ENCODE results near the gene RAB36. TPM values are rescaled to one million over a fixed set of nuclear protein-coding genes. Genes with fewer than 3 reads are reported as not detected.

Gene RAB36
- total and polyA plus RNA-seq, 4 donors: 1.0 to 3.2 (median 2.0) TPM

DNA sequence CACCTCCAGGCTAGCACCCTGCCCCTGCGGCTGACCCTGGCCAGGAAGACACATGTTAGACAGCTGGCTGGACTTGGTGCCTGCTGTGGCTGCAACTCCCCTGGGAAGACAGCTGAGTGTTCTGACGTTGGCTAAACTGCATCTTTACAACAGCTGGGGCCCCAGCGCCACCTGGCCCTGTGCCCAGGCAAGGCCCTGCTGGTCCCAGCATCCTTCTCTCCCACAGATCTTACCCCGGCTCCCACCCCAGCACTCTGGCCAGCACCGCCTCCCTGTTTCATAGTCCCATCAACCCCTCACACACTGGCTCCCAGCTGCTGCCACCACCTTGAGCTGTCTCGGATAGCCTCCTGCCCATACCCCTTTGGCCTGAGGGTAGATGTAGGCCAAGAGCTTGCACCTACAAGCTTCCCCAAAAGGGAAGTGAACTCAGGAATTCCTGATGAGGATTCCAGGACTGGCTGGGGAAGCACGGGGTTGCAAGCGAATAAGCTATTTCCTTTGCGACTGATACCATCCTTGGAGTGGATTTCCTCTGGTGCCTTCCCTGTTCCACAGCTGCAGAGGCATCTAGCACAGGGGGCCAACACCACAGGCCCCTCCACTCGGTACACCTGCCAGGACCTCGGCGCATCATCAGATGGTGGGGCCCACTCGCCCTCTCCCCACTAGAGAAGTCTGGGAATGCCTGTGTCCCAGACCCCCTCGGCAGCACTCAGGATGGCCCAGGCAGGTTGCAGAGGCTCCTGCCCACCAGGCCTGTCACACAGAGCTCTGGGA lies 32.0 kb upstream of the RAB36 start:
- Histone ChIP-seq H3K4me3 (ENCODE audit: low read length in 2 of 2) (no peak overlapping the region), H3K36me3 (ENCODE audit: control insufficient read depth in 1 of 2, insufficient read depth in 2 of 2, low read length in 1 of 2) (no peaks in the 10 kb centered on the region), H3K27ac (ENCODE audit: low read depth in 1 of 2, low read length in 2 of 2) (no peak overlapping the region), H3K9me3 (ENCODE audit: control insufficient read depth, low read length) (no peaks in the 10 kb centered on the region), H3K27me3 (ENCODE audit: control insufficient read depth in 1 of 2, insufficient read depth in 2 of 2, low read length in 1 of 2) (no peaks in the 10 kb centered on the region), H3K4me1 (ENCODE audit: control insufficient read depth in 1 of 2, insufficient read depth in 2 of 2, low read length in 2 of 2) (no peaks in the 10 kb centered on the region)
- WGBS, 2 donors: 77 to 79% methylated on average over 14 of the region's 14 CpGs
- intact Hi-C loops (cut with DNase I): no loop called here
- DNase-seq (no peak), ATAC-seq (ENCODE audit: low FRiP score) (no peak)

DNA sequence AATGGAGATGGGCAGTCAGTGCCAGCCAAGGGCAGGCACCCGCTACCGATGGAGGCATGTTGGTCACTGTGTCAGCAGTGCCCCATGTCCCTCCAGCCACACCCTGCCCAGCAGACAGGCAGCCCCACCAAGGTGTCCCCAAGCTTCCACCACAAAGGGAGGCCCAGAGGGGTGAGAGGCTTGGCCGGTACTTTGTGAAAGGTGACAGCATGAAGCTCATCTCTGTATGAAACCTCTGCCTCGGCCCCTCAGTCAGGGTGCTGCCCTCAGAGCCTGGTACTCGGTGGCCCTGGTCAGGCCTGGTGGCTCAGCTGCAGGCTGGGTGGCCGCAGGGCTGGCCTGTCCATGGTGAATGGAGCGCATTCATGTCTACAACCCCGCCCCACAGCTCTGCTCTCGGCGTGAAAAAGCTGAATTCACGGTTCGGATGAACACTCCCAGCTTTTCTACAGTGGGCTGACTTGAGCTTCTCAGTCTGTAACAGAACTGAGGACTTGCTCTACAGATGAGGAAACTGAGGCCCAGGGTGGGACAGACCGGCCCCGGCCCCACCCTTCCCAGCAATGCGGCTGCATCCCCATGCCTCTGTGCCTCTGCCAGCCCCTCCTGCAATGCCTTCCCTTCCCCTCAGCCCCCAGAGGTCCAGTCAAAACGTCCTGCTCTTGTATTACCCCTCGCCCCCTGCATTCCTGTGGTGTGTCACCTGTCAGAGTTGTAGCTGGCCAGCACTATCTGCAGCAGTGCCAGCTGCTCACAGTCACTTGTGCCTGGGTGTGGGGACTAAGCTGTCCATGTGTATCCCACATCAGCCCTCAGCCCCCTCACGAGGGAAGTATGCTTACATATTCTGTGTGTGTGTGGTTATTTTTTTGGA lies 31.2 kb upstream of the RAB36 start:
- DNase-seq: no peak
- no peak for ATAC-seq (ENCODE audit: low FRiP score)
- no peaks in the 10 kb centered on the region for H3K36me3 ChIP-seq (ENCODE audit: control insufficient read depth in 1 of 2, insufficient read depth in 2 of 2, low read length in 1 of 2)
- H3K9me3 ChIP-seq (ENCODE audit: control insufficient read depth, low read length): no peaks in the 10 kb centered on the region
- no peaks in the 10 kb centered on the region for H3K4me1 ChIP-seq (ENCODE audit: control insufficient read depth in 1 of 2, insufficient read depth in 2 of 2, low read length in 2 of 2)
- H3K27me3 ChIP-seq (ENCODE audit: control insufficient read depth in 1 of 2, insufficient read depth in 2 of 2, low read length in 1 of 2): no peaks in the 10 kb centered on the region
- intact Hi-C loops (cut with DNase I): no loop called here
- WGBS, 2 donors: 90% methylated on average over 18 of the region's 18 CpGs
- H3K27ac ChIP-seq (ENCODE audit: low read depth in 1 of 2, low read length in 2 of 2): no peak overlapping the region
- no peak overlapping the region for H3K4me3 ChIP-seq (ENCODE audit: low read length in 2 of 2)

DNA sequence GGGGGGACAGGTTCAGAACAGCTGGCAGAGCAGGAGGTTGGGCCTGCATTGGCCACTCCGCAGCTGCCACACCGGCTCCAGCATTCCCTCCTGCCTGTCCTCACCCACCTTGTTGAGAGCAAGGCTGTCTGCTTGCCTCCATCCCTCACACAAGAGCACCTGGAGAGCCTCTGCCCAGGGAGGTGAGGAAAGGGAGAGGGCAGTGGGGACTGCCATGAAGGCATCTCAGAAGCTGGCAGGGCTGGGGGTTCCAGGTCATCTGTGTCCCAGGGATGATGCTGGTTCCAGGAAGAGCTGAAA lies 30.6 kb upstream of the RAB36 start:
- H3K4me3 ChIP-seq (ENCODE audit: low read length in 2 of 2): no peak overlapping the region
- DNase-seq (no peak), ATAC-seq (ENCODE audit: low FRiP score) (no peak)
- H3K27ac ChIP-seq (ENCODE audit: low read depth in 1 of 2, low read length in 2 of 2): no peak overlapping the region
- H3K9me3 ChIP-seq (ENCODE audit: control insufficient read depth, low read length): no peaks in the 10 kb centered on the region
- 96 to 100% methylated on average over 2 of the region's 2 CpGs for WGBS, 2 donors
- H3K36me3 ChIP-seq (ENCODE audit: control insufficient read depth in 1 of 2, insufficient read depth in 2 of 2, low read length in 1 of 2): no peaks in the 10 kb centered on the region
- intact Hi-C loops (cut with DNase I): no loop called here
- H3K27me3 ChIP-seq (ENCODE audit: control insufficient read depth in 1 of 2, insufficient read depth in 2 of 2, low read length in 1 of 2): no peaks in the 10 kb centered on the region
- H3K4me1 ChIP-seq (ENCODE audit: control insufficient read depth in 1 of 2, insufficient read depth in 2 of 2, low read length in 2 of 2): no peaks in the 10 kb centered on the region

DNA sequence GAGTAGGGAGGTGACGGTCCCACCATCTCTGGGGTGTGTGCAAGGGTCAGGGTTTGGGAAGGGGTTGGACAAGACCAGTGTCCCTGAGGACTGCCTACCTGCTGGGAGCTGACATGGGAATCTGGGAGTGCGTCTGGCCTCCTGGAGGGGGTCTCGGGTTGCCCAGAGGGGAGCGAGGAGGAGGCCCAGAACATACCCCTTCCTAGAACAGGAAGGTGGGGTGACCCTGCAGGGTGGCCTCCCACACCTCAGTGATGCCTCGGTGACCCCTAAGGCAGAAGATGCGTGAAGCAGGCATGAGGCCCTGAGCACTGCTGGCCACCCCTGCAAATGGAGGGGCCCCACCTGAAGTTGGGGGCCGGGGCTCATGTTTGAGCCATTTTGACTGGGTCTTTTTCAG lies 29.9 kb upstream of the RAB36 start:
- intact Hi-C loops (cut with DNase I): no loop called here
- Histone ChIP-seq H3K27ac (ENCODE audit: low read depth in 1 of 2, low read length in 2 of 2) (no peak overlapping the region), H3K4me3 (ENCODE audit: low read length in 2 of 2) (no peak overlapping the region), H3K27me3 (ENCODE audit: control insufficient read depth in 1 of 2, insufficient read depth in 2 of 2, low read length in 1 of 2) (no peaks in the 10 kb centered on the region), H3K4me1 (ENCODE audit: control insufficient read depth in 1 of 2, insufficient read depth in 2 of 2, low read length in 2 of 2) (no peaks in the 10 kb centered on the region), H3K9me3 (ENCODE audit: control insufficient read depth, low read length) (no peaks in the 10 kb centered on the region), H3K36me3 (ENCODE audit: control insufficient read depth in 1 of 2, insufficient read depth in 2 of 2, low read length in 1 of 2) (no peaks in the 10 kb centered on the region)
- WGBS, 2 donors: 95 to 97% methylated on average over 7 of the region's 7 CpGs
- no peak for ATAC-seq (ENCODE audit: low FRiP score)
- no peak for DNase-seq

DNA sequence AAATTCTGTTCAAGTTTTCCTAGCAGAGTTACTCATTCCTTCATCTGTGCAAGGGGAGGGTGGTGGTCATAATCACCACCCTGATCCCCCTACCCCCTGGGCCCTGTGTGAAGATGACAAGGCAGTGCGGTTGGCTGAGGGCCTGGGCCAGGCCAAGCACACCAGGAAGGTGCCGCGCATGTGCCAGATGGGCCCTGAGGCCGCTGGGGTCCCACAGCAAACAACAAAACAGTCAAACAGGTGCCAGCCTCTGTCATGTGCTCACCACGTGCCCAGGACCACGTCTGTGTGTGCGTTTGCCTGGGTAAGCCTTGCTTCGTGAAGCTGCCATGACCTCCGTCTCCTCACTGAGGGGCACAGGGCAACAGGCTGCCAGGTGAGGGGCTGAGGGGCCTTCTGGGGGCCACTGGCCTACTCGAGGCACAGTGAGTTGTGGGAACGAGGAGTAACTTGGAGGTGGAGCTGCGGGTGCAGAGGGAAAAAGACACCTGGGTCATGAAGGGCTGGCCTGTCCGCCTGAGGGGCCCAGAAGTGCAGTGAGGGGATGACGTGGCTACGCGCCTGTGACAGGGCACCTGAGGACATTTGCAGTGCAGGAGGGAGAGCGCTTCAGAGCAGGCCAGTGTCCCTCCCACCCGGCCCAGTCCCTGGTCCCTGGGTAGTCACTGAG lies 29.3 kb upstream of the RAB36 start:
- DNase-seq: no peak
- no peaks in the 10 kb centered on the region for H3K4me1 ChIP-seq (ENCODE audit: control insufficient read depth in 1 of 2, insufficient read depth in 2 of 2, low read length in 2 of 2)
- H3K4me3 ChIP-seq (ENCODE audit: low read length in 2 of 2): no peak overlapping the region
- no peaks in the 10 kb centered on the region for H3K27me3 ChIP-seq (ENCODE audit: control insufficient read depth in 1 of 2, insufficient read depth in 2 of 2, low read length in 1 of 2)
- no peaks in the 10 kb centered on the region for H3K36me3 ChIP-seq (ENCODE audit: control insufficient read depth in 1 of 2, insufficient read depth in 2 of 2, low read length in 1 of 2)
- ATAC-seq (ENCODE audit: low FRiP score): no peak
- intact Hi-C loops (cut with DNase I): no loop called here
- no peak overlapping the region for H3K27ac ChIP-seq (ENCODE audit: low read depth in 1 of 2, low read length in 2 of 2)
- 94 to 95% methylated on average over 18 of the region's 18 CpGs for WGBS, 2 donors
- no peaks in the 10 kb centered on the region for H3K9me3 ChIP-seq (ENCODE audit: control insufficient read depth, low read length)

DNA sequence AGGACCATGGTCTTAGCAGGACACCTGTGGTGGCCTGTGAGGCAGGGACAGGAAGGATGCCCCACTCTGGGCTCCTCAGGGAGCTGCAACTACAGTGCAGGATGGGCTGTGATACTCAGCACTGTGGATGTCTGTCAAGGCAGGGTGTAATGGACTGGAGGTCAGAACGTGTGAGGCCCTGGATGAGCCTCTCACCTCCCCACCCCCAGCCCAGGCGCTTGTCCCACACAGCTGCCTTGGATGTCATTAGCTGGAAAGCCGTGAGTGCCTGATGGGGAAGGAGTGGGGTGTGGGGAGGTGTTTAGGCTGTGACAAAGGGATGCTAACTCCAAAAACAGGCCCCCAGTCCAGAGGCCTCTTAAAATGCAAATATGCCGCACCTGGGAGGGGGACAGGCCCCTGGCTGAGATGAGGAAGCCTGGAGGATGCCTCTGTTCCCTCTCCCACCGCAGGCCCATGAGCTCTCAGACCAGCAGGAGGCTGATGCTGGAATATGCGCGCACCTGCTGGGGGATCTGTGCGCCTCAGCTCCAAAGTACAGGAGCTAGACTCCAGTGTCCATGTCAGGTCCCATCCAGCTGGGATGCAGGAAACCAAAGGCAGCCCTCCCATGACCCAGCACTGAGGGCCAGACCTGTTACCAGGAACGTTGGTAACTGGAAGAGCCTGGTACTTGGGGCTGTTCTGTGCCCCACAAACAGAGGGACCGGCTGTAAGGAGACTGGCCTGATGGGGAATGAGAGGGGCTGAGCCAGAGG lies 28.6 kb upstream of the RAB36 start:
- intact Hi-C loops (cut with DNase I): no loop called here

DNA sequence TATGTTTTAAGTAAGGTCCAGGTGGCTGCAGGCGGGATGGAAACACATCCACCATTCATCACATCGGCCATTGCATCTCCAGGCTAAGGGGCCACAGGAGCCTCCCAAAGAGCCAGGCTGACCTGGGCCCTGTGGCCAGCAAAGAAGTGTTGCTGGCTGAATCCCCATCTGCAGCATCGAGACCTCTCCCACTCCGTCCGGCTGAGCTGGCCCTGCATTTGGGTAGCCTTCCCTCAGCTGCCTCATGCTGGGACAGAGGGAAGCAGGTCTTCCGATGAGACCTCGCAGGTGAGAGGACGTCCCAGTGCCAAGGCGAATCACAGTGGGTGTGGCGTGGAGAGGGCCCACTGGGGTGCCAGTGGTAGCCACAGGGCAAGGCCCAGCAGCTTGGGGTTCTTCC lies 28.0 kb upstream of the RAB36 start:
- no peak overlapping the region for H3K4me3 ChIP-seq (ENCODE audit: low read length in 2 of 2)
- 97% methylated on average over 10 of the region's 10 CpGs for WGBS, 2 donors
- no peaks in the 10 kb centered on the region for H3K27me3 ChIP-seq (ENCODE audit: control insufficient read depth in 1 of 2, insufficient read depth in 2 of 2, low read length in 1 of 2)
- no peaks in the 10 kb centered on the region for H3K9me3 ChIP-seq (ENCODE audit: control insufficient read depth, low read length)
- H3K27ac ChIP-seq (ENCODE audit: low read depth in 1 of 2, low read length in 2 of 2): no peak overlapping the region
- no peaks in the 10 kb centered on the region for H3K36me3 ChIP-seq (ENCODE audit: control insufficient read depth in 1 of 2, insufficient read depth in 2 of 2, low read length in 1 of 2)
- ATAC-seq (ENCODE audit: low FRiP score): no peak
- H3K4me1 ChIP-seq (ENCODE audit: control insufficient read depth in 1 of 2, insufficient read depth in 2 of 2, low read length in 2 of 2): no peaks in the 10 kb centered on the region
- DNase-seq: no peak
- intact Hi-C loops (cut with DNase I): no loop called here

More for the DNA sequence above, 28.6 kb upstream of the RAB36 start:
- Histone ChIP-seq H3K36me3 (ENCODE audit: control insufficient read depth in 1 of 2, insufficient read depth in 2 of 2, low read length in 1 of 2) (no peaks in the 10 kb centered on the region), H3K27ac (ENCODE audit: low read depth in 1 of 2, low read length in 2 of 2) (no peak overlapping the region), H3K4me3 (ENCODE audit: low read length in 2 of 2) (no peak overlapping the region), H3K9me3 (ENCODE audit: control insufficient read depth, low read length) (no peaks in the 10 kb centered on the region), H3K4me1 (ENCODE audit: control insufficient read depth in 1 of 2, insufficient read depth in 2 of 2, low read length in 2 of 2) (no peaks in the 10 kb centered on the region), H3K27me3 (ENCODE audit: control insufficient read depth in 1 of 2, insufficient read depth in 2 of 2, low read length in 1 of 2) (no peaks in the 10 kb centered on the region)
- no peak for DNase-seq
- no peak for ATAC-seq (ENCODE audit: low FRiP score)
- WGBS, 2 donors: 88 to 89% methylated on average over 10 of the region's 10 CpGs

DNA sequence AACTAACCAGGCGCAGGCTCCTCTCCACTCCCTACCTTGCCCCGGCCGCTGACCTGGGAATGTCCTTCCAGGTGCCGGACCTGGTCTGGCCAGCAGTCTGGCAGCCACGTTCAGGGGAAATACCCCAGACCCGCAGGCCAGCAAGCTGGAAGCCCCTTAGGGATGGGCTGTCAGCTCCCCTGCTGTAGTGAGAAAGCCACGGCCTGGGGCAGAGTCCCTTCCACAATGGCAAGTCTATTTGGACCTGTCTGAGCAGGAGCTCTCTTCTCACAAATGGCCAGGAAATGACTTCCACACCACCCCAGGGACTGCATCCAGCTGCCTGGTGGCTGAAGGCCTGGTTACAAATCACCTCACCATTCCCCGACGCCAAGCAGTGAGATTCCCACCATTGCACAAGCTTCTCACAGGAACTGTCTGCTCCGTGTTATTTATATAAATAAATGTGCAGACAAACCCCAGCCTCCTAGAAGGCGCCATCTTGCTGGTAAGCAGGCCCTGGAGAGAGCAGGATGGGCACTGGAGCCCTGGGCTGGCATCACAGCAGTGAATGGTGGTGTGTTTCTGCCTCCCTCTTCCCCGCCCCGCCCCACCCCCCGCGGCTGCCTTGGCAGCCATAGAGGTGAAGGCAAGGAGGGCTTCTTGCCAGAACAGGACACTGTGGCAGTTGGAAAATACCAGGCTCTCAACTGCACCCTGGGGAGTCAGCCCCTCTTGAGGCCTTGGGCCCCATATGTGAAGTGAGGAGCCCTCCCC lies 27.2 kb upstream of the RAB36 start:
- DNase-seq: no peak
- intact Hi-C loops (cut with DNase I): no loop called here
- 84 to 88% methylated on average over 15 of the region's 15 CpGs for WGBS, 2 donors
- ATAC-seq (ENCODE audit: low FRiP score): no peak
- no peaks in the 10 kb centered on the region for H3K27me3 ChIP-seq (ENCODE audit: control insufficient read depth in 1 of 2, insufficient read depth in 2 of 2, low read length in 1 of 2)
- no peaks in the 10 kb centered on the region for H3K36me3 ChIP-seq (ENCODE audit: control insufficient read depth in 1 of 2, insufficient read depth in 2 of 2, low read length in 1 of 2)
- no peak overlapping the region for H3K4me3 ChIP-seq (ENCODE audit: low read length in 2 of 2)
- no peak overlapping the region for H3K27ac ChIP-seq (ENCODE audit: low read depth in 1 of 2, low read length in 2 of 2)
- no peaks in the 10 kb centered on the region for H3K9me3 ChIP-seq (ENCODE audit: control insufficient read depth, low read length)
- no peaks in the 10 kb centered on the region for H3K4me1 ChIP-seq (ENCODE audit: control insufficient read depth in 1 of 2, insufficient read depth in 2 of 2, low read length in 2 of 2)

Data from aorta (tissue), 5 donors.